WTC11 (cell line): ENCODE results near the gene PRRC2A. TPM values are rescaled to one million over a fixed set of nuclear protein-coding genes. Genes with fewer than 3 reads are reported as not detected.

ENCODE experiments used
- ATAC-seq: fragments of 200-7000 bp; cut with Tn5 transposase; 2 replicates; pipeline ENCODE4 v1.10.0; 2021; ENCODE audit warnings: mild to moderate bottlenecking, moderate library complexity
- CTCF ChIA-PET: fragments of 300-600 bp; sonication (Branson Sonifier 250); formaldehyde crosslinking; loops from one replicate; lab custom pipeline; 2021; ENCODE audit warnings: antibody characterized with exemption; lab: Charles Lee
- POLR2A ChIA-PET: fragments of 350-600 bp; sonication (Branson Sonifier 250); formaldehyde crosslinking; loops from one replicate; lab custom pipeline; 2021; ENCODE audit warnings: antibody characterized with exemption; lab: Charles Lee
- DNase-seq: peaks from one replicate; pipeline ENCODE4 v3.0.0; 2021; ENCODE audit warnings: low spot score
- H3K27ac Mint-ChIP-seq: 2 replicates; pipeline ENCODE4 v1.8.0; 2021; ENCODE audit warnings: mixed read lengths
- H3K27me3 Mint-ChIP-seq: 2 replicates; pipeline ENCODE4 v1.8.0; 2021; ENCODE audit warnings: low read depth, mild to moderate bottlenecking, moderate library complexity, mixed read lengths
- H3K36me3 Mint-ChIP-seq: 2 replicates; pipeline ENCODE4 v1.8.0; 2021; ENCODE audit warnings: mixed read lengths
- H3K4me1 Mint-ChIP-seq: 2 replicates; pipeline ENCODE4 v1.8.0; 2022; ENCODE audit warnings: mixed read lengths
- H3K4me3 Mint-ChIP-seq: 2 replicates; pipeline ENCODE4 v1.8.0; 2021; ENCODE audit warnings: mild to moderate bottlenecking, moderate library complexity, mixed read lengths
- H3K9me3 Mint-ChIP-seq: 2 replicates; pipeline ENCODE4 v1.8.0; 2021; ENCODE audit warnings: mixed read lengths
- FOXP1 ChIP-seq: sonication (generic); formaldehyde crosslinking; IDR thresholded peaks from 2 replicates; pipeline ENCODE4 v1.8.0; 2022; ENCODE audit warnings: missing genetic modification reagents, mild to moderate bottlenecking, moderate library complexity, borderline replicate concordance
- GABPB1 ChIP-seq: sonication (generic); formaldehyde crosslinking; IDR thresholded peaks from 2 replicates; pipeline ENCODE4 v1.8.1; 2023; ENCODE audit warnings: mild to moderate bottlenecking, missing genetic modification reagents
- GRHL2 ChIP-seq: fragments of 250-450 bp; sonication (Bioruptor Pico); IDR thresholded peaks from 2 replicates; pipeline ENCODE4 v1.8.0; 2022; ENCODE audit warnings: mild to moderate bottlenecking, moderate library complexity; ENCODE audit not compliant: insufficient replicate concordance, severe bottlenecking
- HMGA2 ChIP-seq: fragments of 250-450 bp; sonication (Bioruptor Pico); IDR thresholded peaks from 2 replicates; pipeline ENCODE4 v1.4.0; 2021; ENCODE audit warnings: mild to moderate bottlenecking, moderate library complexity
- IRF2 ChIP-seq: sonication (generic); formaldehyde crosslinking; IDR thresholded peaks from 2 replicates; pipeline ENCODE4 v1.8.0; 2022; ENCODE audit warnings: low read depth, missing genetic modification reagents, borderline replicate concordance
- MXD4 ChIP-seq: fragments of 250-450 bp; sonication (Bioruptor Pico); IDR thresholded peaks from 2 replicates; pipeline ENCODE4 v1.8.0; 2021; ENCODE audit warnings: mild to moderate bottlenecking, moderate library complexity, borderline replicate concordance
- MYBL2 ChIP-seq: sonication (generic); formaldehyde crosslinking; IDR thresholded peaks from 2 replicates; pipeline ENCODE4 v1.8.1; 2023; ENCODE audit warnings: mild to moderate bottlenecking, moderate library complexity, missing genetic modification reagents
- NR1H2 ChIP-seq: sonication (generic); formaldehyde crosslinking; IDR thresholded peaks from 2 replicates; pipeline ENCODE4 v1.9.0; 2021; ENCODE audit warnings: mild to moderate bottlenecking, moderate library complexity, missing genetic modification reagents
- TCF7 ChIP-seq: sonication (generic); formaldehyde crosslinking; IDR thresholded peaks from 2 replicates; pipeline ENCODE4 v1.8.0; 2022; ENCODE audit warnings: mild to moderate bottlenecking, low read depth, missing genetic modification reagents, moderate library complexity
- ZBTB21 ChIP-seq: sonication (generic); formaldehyde crosslinking; IDR thresholded peaks from 2 replicates; pipeline ENCODE4 v1.8.1; 2023; ENCODE audit warnings: mild to moderate bottlenecking, missing genetic modification reagents, borderline replicate concordance
- ZNF138 ChIP-seq: sonication (generic); formaldehyde crosslinking; conservative IDR thresholded peaks from 2 replicates; pipeline ENCODE4 v1.8.1; 2022; ENCODE audit warnings: mild to moderate bottlenecking, moderate library complexity, missing genetic modification reagents
- ZNF317 ChIP-seq: sonication (generic); formaldehyde crosslinking; IDR thresholded peaks from 2 replicates; pipeline ENCODE4 v1.8.1; 2023; ENCODE audit warnings: low read depth, mild to moderate bottlenecking, moderate library complexity, missing genetic modification reagents, borderline replicate concordance
- ZNF416 ChIP-seq: fragments of 250-450 bp; sonication (Bioruptor Pico); IDR thresholded peaks from 2 replicates; pipeline ENCODE4 v1.9.0; 2021; ENCODE audit warnings: mild to moderate bottlenecking, inconsistent platforms
- ZNF423 ChIP-seq: fragments of 250-450 bp; sonication (Bioruptor Pico); IDR thresholded peaks from 2 replicates; pipeline ENCODE4 v2.1.2; 2022; ENCODE audit warnings: mild to moderate bottlenecking, moderate library complexity
- ZNF671 ChIP-seq: fragments of 250-450 bp; sonication (Bioruptor Pico); IDR thresholded peaks from 2 replicates; pipeline ENCODE4 v1.8.0; 2021; ENCODE audit warnings: mild to moderate bottlenecking
- total RNA-seq: library from RNA; stranded (reverse); gene quantifications from 3 replicates; pipeline ENCODE4 v1.2.3, GENCODE V29; 2021
- TF ChIP-seq, protein P1 (sequence below): sonication (generic); formaldehyde crosslinking; IDR thresholded peaks from 2 replicates; pipeline ENCODE4 v1.8.1; 2023; ENCODE audit warnings: mild to moderate bottlenecking, moderate library complexity, missing genetic modification reagents
- TF ChIP-seq, protein P2 (sequence below): sonication (generic); formaldehyde crosslinking; IDR thresholded peaks from 2 replicates; pipeline ENCODE4 v1.8.0; 2022; ENCODE audit warnings: mild to moderate bottlenecking, missing genetic modification reagents
- TF ChIP-seq, protein P3 (sequence below): sonication (generic); formaldehyde crosslinking; IDR thresholded peaks from 2 replicates; pipeline ENCODE4 v1.8.1; 2023; ENCODE audit warnings: mild to moderate bottlenecking, missing genetic modification reagents, moderate library complexity
- TF ChIP-seq, protein P4 (sequence below): fragments of 250-450 bp; sonication (Bioruptor Pico); IDR thresholded peaks from 2 replicates; pipeline ENCODE4 v1.9.0; 2021; ENCODE audit warnings: moderate library complexity, mild to moderate bottlenecking, inconsistent platforms, borderline replicate concordance
- TF ChIP-seq, protein P5 (sequence below): sonication (generic); formaldehyde crosslinking; IDR thresholded peaks from 2 replicates; pipeline ENCODE4 v1.8.0; 2022; ENCODE audit warnings: mild to moderate bottlenecking, missing genetic modification reagents
- TF ChIP-seq, protein P6 (sequence below): fragments of 250-450 bp; sonication (Bioruptor Pico); IDR thresholded peaks from 2 replicates; pipeline ENCODE4 v2.1.2; 2022; ENCODE audit warnings: mild to moderate bottlenecking, moderate library complexity
- TF ChIP-seq, protein P7 (sequence below): sonication (generic); formaldehyde crosslinking; IDR thresholded peaks from 2 replicates; pipeline ENCODE4 v1.8.1; 2023; ENCODE audit warnings: mild to moderate bottlenecking, missing genetic modification reagents, moderate library complexity
- TF ChIP-seq, protein P8 (sequence below): fragments of 250-450 bp; sonication (Bioruptor Pico); IDR thresholded peaks from 2 replicates; pipeline ENCODE4 v1.9.0; 2021; ENCODE audit warnings: mild to moderate bottlenecking

Gene PRRC2A
- total RNA-seq, 1 experiment from 2014 or later = 372 TPM

DNA sequence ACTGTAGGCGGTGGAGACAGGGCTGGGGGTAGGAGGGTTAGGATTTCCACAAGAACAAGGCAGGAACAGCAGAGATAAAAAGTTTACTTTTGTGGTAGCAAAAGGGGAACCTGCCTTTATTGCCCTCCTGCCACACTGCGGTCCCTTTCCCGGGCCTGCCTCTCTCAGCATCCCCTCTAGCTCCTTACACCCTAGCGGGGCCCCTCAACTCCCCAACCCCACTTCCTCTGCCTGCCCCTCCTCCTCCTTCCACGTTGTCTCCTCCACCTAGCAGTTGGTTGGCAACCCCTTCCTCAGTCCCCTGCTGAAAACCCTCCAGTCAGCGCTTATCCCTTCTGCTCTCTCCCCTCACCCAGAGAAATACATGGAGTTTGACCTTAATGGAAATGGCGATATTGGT lies 4.8 kb upstream of the PRRC2A start:
- H3K27me3 Mint-ChIP-seq = peaks cover 4% of the 10 kb centered on the region; the same call in 1 of the 2 replicates
- no peak overlapping the region for H3K27ac Mint-ChIP-seq
- TF ChIP-seq, protein P1, sequence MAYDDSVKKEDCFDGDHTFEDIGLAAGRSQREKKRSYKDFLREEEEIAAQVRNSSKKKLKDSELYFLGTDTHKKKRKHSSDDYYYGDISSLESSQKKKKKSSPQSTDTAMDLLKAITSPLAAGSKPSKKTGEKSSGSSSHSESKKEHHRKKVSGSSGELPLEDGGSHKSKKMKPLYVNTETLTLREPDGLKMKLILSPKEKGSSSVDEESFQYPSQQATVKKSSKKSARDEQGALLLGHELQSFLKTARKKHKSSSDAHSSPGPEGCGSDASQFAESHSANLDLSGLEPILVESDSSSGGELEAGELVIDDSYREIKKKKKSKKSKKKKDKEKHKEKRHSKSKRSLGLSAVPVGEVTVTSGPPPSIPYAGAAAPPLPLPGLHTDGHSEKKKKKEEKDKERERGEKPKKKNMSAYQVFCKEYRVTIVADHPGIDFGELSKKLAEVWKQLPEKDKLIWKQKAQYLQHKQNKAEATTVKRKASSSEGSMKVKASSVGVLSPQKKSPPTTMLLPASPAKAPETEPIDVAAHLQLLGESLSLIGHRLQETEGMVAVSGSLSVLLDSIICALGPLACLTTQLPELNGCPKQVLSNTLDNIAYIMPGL (CRISPR knock-in tag) = no peak
- TF ChIP-seq, protein P2, sequence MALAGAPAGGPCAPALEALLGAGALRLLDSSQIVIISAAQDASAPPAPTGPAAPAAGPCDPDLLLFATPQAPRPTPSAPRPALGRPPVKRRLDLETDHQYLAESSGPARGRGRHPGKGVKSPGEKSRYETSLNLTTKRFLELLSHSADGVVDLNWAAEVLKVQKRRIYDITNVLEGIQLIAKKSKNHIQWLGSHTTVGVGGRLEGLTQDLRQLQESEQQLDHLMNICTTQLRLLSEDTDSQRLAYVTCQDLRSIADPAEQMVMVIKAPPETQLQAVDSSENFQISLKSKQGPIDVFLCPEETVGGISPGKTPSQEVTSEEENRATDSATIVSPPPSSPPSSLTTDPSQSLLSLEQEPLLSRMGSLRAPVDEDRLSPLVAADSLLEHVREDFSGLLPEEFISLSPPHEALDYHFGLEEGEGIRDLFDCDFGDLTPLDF (CRISPR knock-in tag) = no peak
- TF ChIP-seq HMGA2 (CRISPR knock-in tag) (no peak), IRF2 (CRISPR knock-in tag) (no peak), NR1H2 (CRISPR knock-in tag) (no peak), ZNF423 (CRISPR knock-in tag) (no peak), FOXP1 (CRISPR knock-in tag) (no peak), TCF7 (CRISPR knock-in tag) (no peak)
- TF ChIP-seq, protein P3, sequence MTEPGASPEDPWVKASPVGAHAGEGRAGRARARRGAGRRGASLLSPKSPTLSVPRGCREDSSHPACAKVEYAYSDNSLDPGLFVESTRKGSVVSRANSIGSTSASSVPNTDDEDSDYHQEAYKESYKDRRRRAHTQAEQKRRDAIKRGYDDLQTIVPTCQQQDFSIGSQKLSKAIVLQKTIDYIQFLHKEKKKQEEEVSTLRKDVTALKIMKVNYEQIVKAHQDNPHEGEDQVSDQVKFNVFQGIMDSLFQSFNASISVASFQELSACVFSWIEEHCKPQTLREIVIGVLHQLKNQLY (CRISPR knock-in tag) = no peak
- TF ChIP-seq, protein P4, sequence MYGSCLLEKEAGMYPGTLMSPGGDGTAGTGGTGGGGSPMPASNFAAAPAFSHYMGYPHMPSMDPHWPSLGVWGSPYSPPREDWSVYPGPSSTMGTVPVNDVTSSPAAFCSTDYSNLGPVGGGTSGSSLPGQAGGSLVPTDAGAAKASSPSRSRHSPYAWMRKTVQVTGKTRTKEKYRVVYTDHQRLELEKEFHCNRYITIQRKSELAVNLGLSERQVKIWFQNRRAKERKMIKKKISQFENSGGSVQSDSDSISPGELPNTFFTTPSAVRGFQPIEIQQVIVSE (CRISPR knock-in tag) = no peak
- peaks cover 23% of the 10 kb centered on the region for H3K4me1 Mint-ChIP-seq
- H3K36me3 Mint-ChIP-seq = no peaks in the 10 kb centered on the region
- POLR2A ChIA-PET = no interaction called here
- no peak for DNase-seq
- no peak for ATAC-seq
- no peak overlapping the region for H3K4me3 Mint-ChIP-seq
- CTCF ChIA-PET = interaction anchor here (1.0 to 3.5 kb wide), 4 partner anchors 17 to 69 kb away, joined by 3 to 24 read pairs (median 9); partner anchors contain the start of genes ATP6V1G2 and NFKBIL1
- no peaks in the 10 kb centered on the region for H3K9me3 Mint-ChIP-seq

DNA sequence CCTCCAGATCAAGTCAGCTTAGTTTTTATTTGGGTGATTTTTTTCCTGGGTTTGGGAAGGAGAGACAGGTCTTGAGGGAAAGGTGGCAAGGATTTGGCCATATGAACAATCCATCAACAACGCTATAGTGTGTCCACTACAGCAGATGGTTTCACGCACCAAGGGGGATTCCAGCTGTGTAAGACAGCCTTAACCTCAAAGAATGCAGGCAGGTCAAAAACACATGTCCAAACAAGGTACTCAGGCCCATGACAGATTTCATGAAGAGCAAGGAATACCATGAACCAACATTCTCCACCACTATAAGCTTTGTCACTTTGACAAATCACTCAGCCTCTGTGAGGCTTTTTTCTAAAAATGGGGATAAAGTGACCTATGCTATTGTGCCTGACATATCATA lies 3.5 kb upstream of the PRRC2A start:
- ATAC-seq = no peak
- Mint-ChIP-seq H3K9me3 (no peaks in the 10 kb centered on the region), H3K36me3 (peaks cover 8% of the 10 kb centered on the region), H3K4me1 (peaks cover 28% of the 10 kb centered on the region), H3K27ac (peak overlapping the region; percentile 38; the same call in 1 of the 2 replicates), H3K4me3 (no peak overlapping the region), H3K27me3 (no peaks in the 10 kb centered on the region; the same call in 1 of the 2 replicates)
- no peak for DNase-seq
- ChIA-PET POLR2A (no interaction called here), CTCF (interaction anchor here (0.6 to 3.5 kb wide), 3 partner anchors 18 to 70 kb away, joined by 3 to 24 read pairs (median 15); partner anchors contain the start of genes ATP6V1G2 and NFKBIL1)
- TF ChIP-seq, protein P5, sequence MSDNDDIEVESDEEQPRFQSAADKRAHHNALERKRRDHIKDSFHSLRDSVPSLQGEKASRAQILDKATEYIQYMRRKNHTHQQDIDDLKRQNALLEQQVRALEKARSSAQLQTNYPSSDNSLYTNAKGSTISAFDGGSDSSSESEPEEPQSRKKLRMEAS = no peak
- TF ChIP-seq MYBL2 (CRISPR knock-in tag) (no peak), GABPB1 (no peak), MXD4 (CRISPR knock-in tag) (no peak), ZNF138 (no peak), ZNF317 (no peak), GRHL2 (CRISPR knock-in tag) (no peak), NR1H2 (CRISPR knock-in tag) (no peak), TCF7 (CRISPR knock-in tag) (no peak), ZBTB21 (CRISPR knock-in tag) (no peak), ZNF423 (CRISPR knock-in tag) (no peak), ZNF671 (CRISPR knock-in tag) (no peak), ZNF416 (CRISPR knock-in tag) (no peak)
- TF ChIP-seq, protein P3 (CRISPR knock-in tag) = no peak
- TF ChIP-seq, protein P6, sequence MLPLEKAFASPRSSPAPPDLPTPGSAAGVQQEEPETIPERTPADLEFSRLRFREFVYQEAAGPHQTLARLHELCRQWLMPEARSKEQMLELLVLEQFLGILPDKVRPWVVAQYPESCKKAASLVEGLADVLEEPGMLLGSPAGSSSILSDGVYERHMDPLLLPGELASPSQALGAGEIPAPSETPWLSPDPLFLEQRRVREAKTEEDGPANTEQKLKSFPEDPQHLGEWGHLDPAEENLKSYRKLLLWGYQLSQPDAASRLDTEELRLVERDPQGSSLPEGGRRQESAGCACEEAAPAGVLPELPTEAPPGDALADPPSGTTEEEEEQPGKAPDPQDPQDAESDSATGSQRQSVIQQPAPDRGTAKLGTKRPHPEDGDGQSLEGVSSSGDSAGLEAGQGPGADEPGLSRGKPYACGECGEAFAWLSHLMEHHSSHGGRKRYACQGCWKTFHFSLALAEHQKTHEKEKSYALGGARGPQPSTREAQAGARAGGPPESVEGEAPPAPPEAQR (CRISPR knock-in tag) = no peak
- TF ChIP-seq, protein P7, sequence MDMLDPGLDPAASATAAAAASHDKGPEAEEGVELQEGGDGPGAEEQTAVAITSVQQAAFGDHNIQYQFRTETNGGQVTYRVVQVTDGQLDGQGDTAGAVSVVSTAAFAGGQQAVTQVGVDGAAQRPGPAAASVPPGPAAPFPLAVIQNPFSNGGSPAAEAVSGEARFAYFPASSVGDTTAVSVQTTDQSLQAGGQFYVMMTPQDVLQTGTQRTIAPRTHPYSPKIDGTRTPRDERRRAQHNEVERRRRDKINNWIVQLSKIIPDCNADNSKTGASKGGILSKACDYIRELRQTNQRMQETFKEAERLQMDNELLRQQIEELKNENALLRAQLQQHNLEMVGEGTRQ (CRISPR knock-in tag) = no peak
- TF ChIP-seq, protein P8, sequence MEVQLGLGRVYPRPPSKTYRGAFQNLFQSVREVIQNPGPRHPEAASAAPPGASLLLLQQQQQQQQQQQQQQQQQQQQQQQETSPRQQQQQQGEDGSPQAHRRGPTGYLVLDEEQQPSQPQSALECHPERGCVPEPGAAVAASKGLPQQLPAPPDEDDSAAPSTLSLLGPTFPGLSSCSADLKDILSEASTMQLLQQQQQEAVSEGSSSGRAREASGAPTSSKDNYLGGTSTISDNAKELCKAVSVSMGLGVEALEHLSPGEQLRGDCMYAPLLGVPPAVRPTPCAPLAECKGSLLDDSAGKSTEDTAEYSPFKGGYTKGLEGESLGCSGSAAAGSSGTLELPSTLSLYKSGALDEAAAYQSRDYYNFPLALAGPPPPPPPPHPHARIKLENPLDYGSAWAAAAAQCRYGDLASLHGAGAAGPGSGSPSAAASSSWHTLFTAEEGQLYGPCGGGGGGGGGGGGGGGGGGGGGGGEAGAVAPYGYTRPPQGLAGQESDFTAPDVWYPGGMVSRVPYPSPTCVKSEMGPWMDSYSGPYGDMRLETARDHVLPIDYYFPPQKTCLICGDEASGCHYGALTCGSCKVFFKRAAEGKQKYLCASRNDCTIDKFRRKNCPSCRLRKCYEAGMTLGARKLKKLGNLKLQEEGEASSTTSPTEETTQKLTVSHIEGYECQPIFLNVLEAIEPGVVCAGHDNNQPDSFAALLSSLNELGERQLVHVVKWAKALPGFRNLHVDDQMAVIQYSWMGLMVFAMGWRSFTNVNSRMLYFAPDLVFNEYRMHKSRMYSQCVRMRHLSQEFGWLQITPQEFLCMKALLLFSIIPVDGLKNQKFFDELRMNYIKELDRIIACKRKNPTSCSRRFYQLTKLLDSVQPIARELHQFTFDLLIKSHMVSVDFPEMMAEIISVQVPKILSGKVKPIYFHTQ (CRISPR knock-in tag) = no peak
